HepG2 (cell line): ENCODE measurements around the gene EIF2S2. TPM values are rescaled to one million over a fixed set of nuclear protein-coding genes. Genes with fewer than 3 reads are reported as not detected.

Experiments used
- AFF4 ChIP-seq: sonication (generic); formaldehyde crosslinking; IDR thresholded peaks from 2 replicates; pipeline ENCODE4 v1.4.0; 2020; ENCODE audit warnings: missing genetic modification reagents
- ERF ChIP-seq: IDR thresholded peaks from 2 replicates; pipeline ENCODE4 v1.6.1; 2018; ENCODE audit warnings: missing biosample characterization, missing genetic modification reagents
- GLI4 ChIP-seq: sonication (generic); formaldehyde crosslinking; IDR thresholded peaks from 2 replicates; pipeline ENCODE4 v1.5.1; 2020; ENCODE audit warnings: missing genetic modification reagents, mild to moderate bottlenecking, moderate library complexity, borderline replicate concordance
- GMEB1 ChIP-seq: sonication (generic); formaldehyde crosslinking; IDR thresholded peaks from 2 replicates; pipeline ENCODE4 v1.5.1; 2020; ENCODE audit warnings: missing genetic modification reagents, mild to moderate bottlenecking, borderline replicate concordance
- HOXA5 ChIP-seq: sonication (generic); formaldehyde crosslinking; IDR thresholded peaks from 2 replicates; pipeline ENCODE4 v1.4.0; 2020; ENCODE audit warnings: missing genetic modification reagents
- KAT7 ChIP-seq: IDR thresholded peaks from 2 replicates; pipeline ENCODE4 v1.6.1; 2018; ENCODE audit warnings: borderline replicate concordance, missing compliant biosample characterization
- KLF13 ChIP-seq: sonication (generic); formaldehyde crosslinking; IDR thresholded peaks from 2 replicates; pipeline ENCODE4 v1.4.0; 2020; ENCODE audit warnings: mild to moderate bottlenecking, missing genetic modification reagents
- MIXL1 ChIP-seq: IDR thresholded peaks from 2 replicates; pipeline ENCODE4 v1.6.1; 2016
- MLXIP ChIP-seq: sonication (generic); formaldehyde crosslinking; IDR thresholded peaks from 2 replicates; pipeline ENCODE4 v1.9.0; 2021; ENCODE audit warnings: missing genetic modification reagents, borderline replicate concordance
- NFE2 ChIP-seq: sonication (generic); formaldehyde crosslinking; IDR thresholded peaks from 2 replicates; pipeline ENCODE4 v1.4.0; 2020; ENCODE audit warnings: missing genetic modification reagents
- NR2F6 ChIP-seq, 2 experiments: IDR thresholded peaks; 2 replicates each; pipeline ENCODE4 v1.6.1; 2016; ENCODE audit warnings: antibody characterized with exemption in 1 of 2, mild to moderate bottlenecking in 1 of 2
- PHF20 ChIP-seq: sonication (generic); formaldehyde crosslinking; IDR thresholded peaks from 2 replicates; pipeline ENCODE4 v1.5.0; 2020; ENCODE audit warnings: mild to moderate bottlenecking, missing genetic modification reagents
- RFX3 ChIP-seq: IDR thresholded peaks from 2 replicates; pipeline ENCODE4 v1.6.1; 2016; ENCODE audit warnings: missing biosample characterization, missing genetic modification reagents
- RNF2 ChIP-seq: fragments of 450-650 bp; conservative IDR thresholded peaks from 2 replicates; pipeline ENCODE4 v1.6.1; 2016; ENCODE audit warnings: low read depth
- SOX5 ChIP-seq: IDR thresholded peaks from 2 replicates; pipeline ENCODE4 v1.6.1; 2016; ENCODE audit warnings: borderline replicate concordance
- TAF1 ChIP-seq: sonication (generic); formaldehyde crosslinking; IDR thresholded peaks from 2 replicates; pipeline ENCODE4 v1.4.0; 2020; ENCODE audit warnings: missing genetic modification reagents
- TOE1 ChIP-seq: sonication (generic); formaldehyde crosslinking; IDR thresholded peaks from 2 replicates; pipeline ENCODE4 v1.4.0; 2020; ENCODE audit warnings: mild to moderate bottlenecking, missing genetic modification reagents
- ZBTB38 ChIP-seq: sonication (generic); formaldehyde crosslinking; IDR thresholded peaks from 2 replicates; pipeline ENCODE4 v1.5.1; 2020; ENCODE audit warnings: mild to moderate bottlenecking, missing genetic modification reagents
- ZNF24 ChIP-seq: fragments of 450-650 bp; IDR thresholded peaks from 2 replicates; pipeline ENCODE4 v1.6.1; 2017; ENCODE audit warnings: antibody characterized with exemption, mild to moderate bottlenecking
- ZNF530 ChIP-seq: sonication (generic); formaldehyde crosslinking; IDR thresholded peaks from 2 replicates; pipeline ENCODE4 v1.5.0; 2020; ENCODE audit warnings: low read depth, mild to moderate bottlenecking, missing genetic modification reagents
- ZNF784 ChIP-seq: sonication (generic); formaldehyde crosslinking; IDR thresholded peaks from 2 replicates; pipeline ENCODE4 v1.5.1; 2020; ENCODE audit warnings: missing genetic modification reagents, mild to moderate bottlenecking, borderline replicate concordance
- polyA plus RNA-seq, 8 experiments: library from polyadenylated mRNA; depleted of rRNA in 3 of 8; stranded (reverse) in 7 of 8; unstranded in 1 of 8; fragments of >200 nt; fragmentation: Illumina TruSeq in 4 of 8; extraction: Trizol in 4 of 8; gene quantifications; 2 replicates each; pipeline versions ENCODE4 v1.2.1 to v1.2.3, GENCODE V29; 2011 to 2016; ENCODE audit warnings: low read depth in 4 of 8, missing spikeins in 1 of 8, mixed read lengths in 1 of 8; ENCODE audit not compliant: insufficient read depth in 1 of 8
- total RNA-seq, 5 experiments: library from RNA; depleted of rRNA; stranded (reverse); fragments of >200 nt; fragmentation: Illumina TruSeq; extraction: Trizol; gene quantifications; 2 replicates each; pipeline ENCODE4 v1.2.3, GENCODE V29; 2016; ENCODE audit warnings: low read depth in 1 of 5

The EIF2S2 gene
- total and polyA plus RNA-seq, 2 of the 13 experiments (the other 11 are each of a cell fraction or from before 2014, with no cell fraction given): 126 to 213 TPM

- TF ChIP-seq RFX3 (CRISPR knock-in tag): peak; percentile 96
- peak; percentile 94; the same call in 1 of the 2 replicates for TF ChIP-seq KLF13 (CRISPR knock-in tag)
- peak; percentile 60; the same call in 1 of the 2 replicates for TF ChIP-seq SOX5 (CRISPR knock-in tag)
- peak; percentile 79; the same call in 1 of the 2 replicates for TF ChIP-seq ZNF784 (CRISPR knock-in tag)
- TF ChIP-seq PHF20 (CRISPR knock-in tag): peak; percentile 89
- TF ChIP-seq ZBTB38 (CRISPR knock-in tag): peak; percentile 95
- peak; percentile 44 for TF ChIP-seq AFF4 (CRISPR knock-in tag)
- no peak for TF ChIP-seq MLXIP
- TF ChIP-seq ZNF530 (CRISPR knock-in tag): peak; percentile 94
- TF ChIP-seq ZNF24: peak; percentile 54; the same call in 1 of the 2 replicates
- peak; percentile 94 for TF ChIP-seq RNF2
- TF ChIP-seq MIXL1 (CRISPR knock-in tag): peak; percentile 81; the same call in 1 of the 2 replicates
- no peak for TF ChIP-seq NR2F6 (IDR thresholded peaks at IDR 0.05)
- peak; percentile 33; the same call in 1 of the 2 replicates for TF ChIP-seq NR2F6 (CRISPR knock-in tag; IDR thresholded peaks at IDR 0.05)
- TF ChIP-seq ERF (CRISPR knock-in tag): peak; percentile 98
- 0 out of 2 replicates have a peak, but pooled peaks have one; percentile 43 for TF ChIP-seq NFE2
- peak; percentile 100 for TF ChIP-seq KAT7 (CRISPR knock-in tag)
- TF ChIP-seq GLI4 (CRISPR knock-in tag): peak; percentile 88; the same call in 1 of the 2 replicates
- TF ChIP-seq TAF1 (CRISPR knock-in tag): peak; percentile 99
- TF ChIP-seq TOE1 (CRISPR knock-in tag): peak; percentile 94; the same call in 1 of the 2 replicates
- peak; percentile 97 for TF ChIP-seq HOXA5
- peak; percentile 98 for TF ChIP-seq GMEB1
Measured at GRCh38 chr20:34111702-34112599, at the start of gene EIF2S2 (continued).
